ENCODE data around the gene HS2ST1.

GRCh38 chr1:87074001-87074795, 159.8 kb downstream of the HS2ST1 start:
- no peak for TF ChIP-seq POLR2A (IDR thresholded peaks at IDR 0.05)
- no peak for TF ChIP-seq CTCF (IDR thresholded peaks at IDR 0.05)
- TF ChIP-seq EP300 (IDR thresholded peaks at IDR 0.05), result no peak

Data from ovary (tissue), 3 donors.